Measurements from ENCODE around the gene IQGAP1. TPM values are rescaled to one million over a fixed set of nuclear protein-coding genes. Genes with fewer than 3 reads are reported as not detected.

The IQGAP1 gene
- total RNA-seq, 1 donor from 2014 or later, result 99.1 TPM

DNA sequence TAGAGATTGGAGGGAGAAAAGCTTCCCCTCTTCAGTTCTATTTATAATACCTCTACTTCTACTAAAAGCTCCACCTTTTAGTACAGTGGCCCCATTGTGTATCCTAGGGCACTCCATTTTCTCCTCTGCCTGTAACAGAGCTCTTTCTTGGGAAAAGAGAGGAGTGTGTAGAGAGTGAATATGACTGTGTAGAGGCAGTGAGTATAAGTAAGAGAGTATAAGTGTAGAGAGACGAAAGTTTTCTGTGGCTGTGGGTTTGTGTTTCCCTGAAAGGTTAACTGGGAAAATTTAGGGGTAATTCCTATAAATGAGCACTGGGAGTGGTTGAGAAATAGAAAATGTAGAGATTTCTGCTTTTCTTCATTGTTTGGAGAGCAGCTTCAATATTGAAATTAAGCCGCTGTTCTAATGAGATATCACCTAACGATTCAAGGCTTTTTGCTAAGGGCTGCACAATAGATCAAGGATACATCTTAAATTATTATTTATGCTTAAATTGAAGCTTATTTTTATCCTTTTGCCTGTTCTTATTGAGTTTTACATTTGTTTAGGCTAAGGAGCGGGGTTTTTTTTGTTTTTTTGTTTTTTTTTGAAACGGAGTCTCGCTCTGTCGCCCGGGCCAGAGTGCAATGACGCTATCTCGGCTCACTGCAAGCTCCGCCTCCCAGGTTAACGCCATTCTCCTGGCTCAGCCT, 6.9 kb downstream of the IQGAP1 start:
- no peak for DNase-seq (ENCODE audit: low spot score in 2 of 2)
- H3K4me1 ChIP-seq, result peaks cover 20 to 69% of the 10 kb centered on the region in 2 donors
- H3K36me3 ChIP-seq, result peaks cover 5 to 19% of the 10 kb centered on the region in 2 donors
- no peaks in the 10 kb centered on the region for H3K9me3 ChIP-seq
- H3K4me3 ChIP-seq, result no peak overlapping the region
- intact Hi-C loops (cut with DNase I), result loop anchor here (5.0 kb wide), 1 partner anchor 32 kb away; no protein-coding TSS in a partner anchor
- peak overlapping the region; percentile 5 to 38 for H3K27ac ChIP-seq
- H3K27me3 ChIP-seq, result no peaks in the 10 kb centered on the region
- TF ChIP-seq, protein P1, sequence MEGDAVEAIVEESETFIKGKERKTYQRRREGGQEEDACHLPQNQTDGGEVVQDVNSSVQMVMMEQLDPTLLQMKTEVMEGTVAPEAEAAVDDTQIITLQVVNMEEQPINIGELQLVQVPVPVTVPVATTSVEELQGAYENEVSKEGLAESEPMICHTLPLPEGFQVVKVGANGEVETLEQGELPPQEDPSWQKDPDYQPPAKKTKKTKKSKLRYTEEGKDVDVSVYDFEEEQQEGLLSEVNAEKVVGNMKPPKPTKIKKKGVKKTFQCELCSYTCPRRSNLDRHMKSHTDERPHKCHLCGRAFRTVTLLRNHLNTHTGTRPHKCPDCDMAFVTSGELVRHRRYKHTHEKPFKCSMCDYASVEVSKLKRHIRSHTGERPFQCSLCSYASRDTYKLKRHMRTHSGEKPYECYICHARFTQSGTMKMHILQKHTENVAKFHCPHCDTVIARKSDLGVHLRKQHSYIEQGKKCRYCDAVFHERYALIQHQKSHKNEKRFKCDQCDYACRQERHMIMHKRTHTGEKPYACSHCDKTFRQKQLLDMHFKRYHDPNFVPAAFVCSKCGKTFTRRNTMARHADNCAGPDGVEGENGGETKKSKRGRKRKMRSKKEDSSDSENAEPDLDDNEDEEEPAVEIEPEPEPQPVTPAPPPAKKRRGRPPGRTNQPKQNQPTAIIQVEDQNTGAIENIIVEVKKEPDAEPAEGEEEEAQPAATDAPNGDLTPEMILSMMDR (IDR thresholded peaks at IDR 0.05), result no peak

DNA sequence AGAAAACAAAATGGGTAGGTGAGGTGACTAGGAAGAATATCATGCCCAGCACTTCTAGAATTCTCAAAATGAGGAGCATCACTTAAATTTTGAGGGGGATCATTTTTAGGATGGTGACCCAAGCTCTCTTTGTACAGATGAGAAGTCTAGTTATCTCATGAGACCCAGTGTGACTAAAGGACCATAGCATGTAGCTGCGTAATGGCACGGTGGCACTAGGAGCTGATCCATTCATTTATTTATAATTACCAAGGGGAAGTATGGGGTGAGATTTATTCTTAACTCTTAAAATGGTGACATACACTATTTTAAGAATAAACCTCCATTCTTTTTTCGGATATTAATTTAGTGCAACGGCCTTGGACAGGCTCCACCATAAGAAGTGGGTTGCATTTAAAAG, 8.3 kb downstream of the IQGAP1 start:
- no peak overlapping the region for H3K4me3 ChIP-seq
- TF ChIP-seq, protein P1 (IDR thresholded peaks at IDR 0.05), result no peak
- H3K27ac ChIP-seq, result peak overlapping the region; percentile 8 to 58
- no peaks in the 10 kb centered on the region for H3K9me3 ChIP-seq
- DNase-seq (ENCODE audit: low spot score in 2 of 2), result no peak
- peaks cover 21 to 73% of the 10 kb centered on the region in 2 donors for H3K4me1 ChIP-seq
- intact Hi-C loops (cut with DNase I), result no loop called here
- no peaks in the 10 kb centered on the region for H3K27me3 ChIP-seq
- peaks cover 0 to 11% of the 10 kb centered on the region in 2 donors for H3K36me3 ChIP-seq

DNA sequence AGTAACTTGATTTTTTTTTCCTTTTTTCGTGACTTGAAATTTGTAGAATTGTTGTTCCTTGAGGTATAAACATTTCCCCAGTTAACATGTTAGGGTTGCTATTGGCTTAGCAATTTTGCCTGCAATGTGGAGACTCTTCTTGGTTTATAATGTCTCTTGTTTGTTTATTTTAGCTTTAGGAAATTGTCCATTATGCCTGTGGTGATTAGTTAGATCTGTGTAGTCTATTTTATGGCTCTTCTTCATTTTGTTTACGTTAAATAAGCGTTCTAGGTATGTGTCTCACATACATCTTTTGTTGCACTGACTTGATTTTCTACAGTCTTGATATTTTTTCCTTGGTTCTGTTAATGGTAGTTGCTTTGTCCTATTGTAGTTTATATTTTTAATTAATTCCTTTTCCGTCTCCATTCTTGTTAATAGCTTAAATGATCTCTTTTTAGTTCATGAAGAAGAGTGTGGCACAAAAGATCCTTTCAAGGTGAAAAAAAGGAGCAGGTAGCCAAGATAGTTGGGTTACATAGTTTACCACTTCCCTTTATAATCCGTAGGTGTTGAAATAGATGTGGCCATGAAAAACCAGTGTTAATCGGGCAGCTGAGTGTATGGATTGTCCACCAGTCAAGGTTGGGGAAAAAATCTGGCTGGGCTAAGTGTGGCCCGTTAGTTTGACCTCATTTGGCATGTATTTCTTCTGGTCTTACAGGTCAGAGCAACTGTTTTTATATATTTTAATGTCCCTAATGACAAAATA, 12.1 kb downstream of the IQGAP1 start:
- no peaks in the 10 kb centered on the region for H3K9me3 ChIP-seq
- peak overlapping the region; percentile 89 to 91 for H3K27ac ChIP-seq
- TF ChIP-seq, protein P1 (IDR thresholded peaks at IDR 0.05), result no peak
- intact Hi-C loops (cut with DNase I), result loop anchor here (1.0 to 5.0 kb wide), 2 partner anchors 12 to 48 kb away; partner anchors contain the start of genes IQGAP1 and ZNF774
- no peaks in the 10 kb centered on the region for H3K27me3 ChIP-seq
- H3K4me3 ChIP-seq, result peak overlapping the region; percentile 19 to 36
- peaks cover 24 to 83% of the 10 kb centered on the region in 2 donors for H3K4me1 ChIP-seq
- H3K36me3 ChIP-seq, result no peaks in the 10 kb centered on the region
- DNase-seq (ENCODE audit: low spot score in 2 of 2), result no peak

DNA sequence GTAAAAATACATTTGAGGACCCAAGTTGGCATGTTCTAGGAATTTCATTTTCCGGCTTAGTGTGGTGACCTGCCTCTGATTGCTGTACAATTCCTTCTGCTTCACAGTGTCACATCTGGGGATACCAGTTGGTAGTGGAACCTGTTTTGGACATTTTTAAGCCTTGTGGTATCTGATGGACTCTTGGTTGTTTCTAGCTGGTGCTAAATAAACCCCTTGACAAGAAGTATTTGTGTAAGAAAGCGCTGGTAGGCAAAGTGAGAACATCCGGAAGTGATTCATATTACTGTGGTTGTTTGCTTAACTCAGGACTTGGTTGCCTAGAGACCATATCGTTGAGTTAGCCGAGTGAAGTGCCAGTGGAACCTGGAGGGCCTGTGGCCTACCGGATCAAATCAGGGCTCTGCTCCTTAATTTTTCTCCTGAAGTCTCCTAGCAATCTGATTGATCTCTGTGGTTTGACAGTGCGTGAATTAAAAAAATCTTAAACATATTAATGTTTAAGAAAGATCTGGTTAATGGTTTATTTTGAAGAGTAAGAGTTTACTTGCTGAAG, 12.8 kb downstream of the IQGAP1 start:
- TF ChIP-seq, protein P1 (IDR thresholded peaks at IDR 0.05), result no peak
- Histone ChIP-seq H3K4me1 (peaks cover 26 to 83% of the 10 kb centered on the region in 2 donors), H3K36me3 (no peaks in the 10 kb centered on the region), H3K27me3 (no peaks in the 10 kb centered on the region), H3K4me3 (peak overlapping the region; percentile 27 to 36), H3K9me3 (no peaks in the 10 kb centered on the region), H3K27ac (peak overlapping the region; percentile 89 to 91)
- peak; percentile 44 to 91 for DNase-seq (ENCODE audit: low spot score in 2 of 2)
- intact Hi-C loops (cut with DNase I), result loop anchor here (1.0 to 5.0 kb wide), 3 partner anchors 13 to 64 kb away; partner anchors contain the start of genes IQGAP1 and ZNF774

DNA sequence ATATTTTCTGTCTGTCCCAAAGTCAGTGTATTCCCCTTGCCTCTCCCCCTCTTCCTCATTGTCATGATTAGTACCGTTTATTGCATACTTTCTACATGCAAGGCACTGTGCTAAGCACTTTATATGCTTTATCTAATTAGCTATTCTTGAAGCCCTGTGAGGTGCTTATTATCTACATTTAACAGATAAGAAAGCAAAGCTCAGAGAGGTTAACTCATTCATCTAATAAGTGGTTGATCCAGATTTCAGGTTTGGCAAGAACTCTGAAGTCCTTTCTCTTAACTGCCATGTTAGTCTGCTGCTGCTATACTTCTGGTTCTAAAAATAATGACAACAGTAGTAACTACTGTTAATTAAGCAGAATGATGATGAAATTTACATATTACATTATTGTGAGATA, 13.5 kb downstream of the IQGAP1 start:
- H3K36me3 ChIP-seq, result no peaks in the 10 kb centered on the region
- H3K27ac ChIP-seq, result peak overlapping the region; percentile 89 to 91
- DNase-seq (ENCODE audit: low spot score in 2 of 2), result no peak
- H3K4me3 ChIP-seq, result peak overlapping the region; percentile 27 to 36
- TF ChIP-seq, protein P1 (IDR thresholded peaks at IDR 0.05), result no peak
- no peaks in the 10 kb centered on the region for H3K27me3 ChIP-seq
- peaks cover 27 to 82% of the 10 kb centered on the region in 2 donors for H3K4me1 ChIP-seq
- no peaks in the 10 kb centered on the region for H3K9me3 ChIP-seq
- intact Hi-C loops (cut with DNase I), result loop anchor here (1.0 to 5.0 kb wide), 2 partner anchors 49 to 64 kb away; partner anchors contain the start of gene ZNF774

Data from ascending aorta (tissue), 2 donors.